Measurements from ENCODE around the gene DUSP22.

DUSP22 gene

GRCh38 chr6:391559-392440 is 99.5 kb downstream of the DUSP22 start, which contains the start of gene IRF4:
IRF4 (plus strand) TSS chr6:391752; CDS start chr6:393153, 1,401 bp downstream.
- Histone ChIP-seq H3K4me1 (ENCODE audit: control insufficient read depth in 5 of 5, insufficient read depth in 5 of 5, low read length in 5 of 5) (peaks cover 2 to 50% (median 49%) of the 10 kb centered on the region in 5 donors), H3K9ac (ENCODE audit: low read length in 5 of 5) (peak within 1 kb of the TSS in 4 of 5 donors; percentile 24 to 51 (median 37)), H3K27me3 (ENCODE audit: control insufficient read depth in 5 of 5, insufficient read depth in 4 of 5, low read length in 5 of 5) (peaks cover 11 to 51% (median 26%) of the 10 kb centered on the region in 5 donors), H3K9me3 (ENCODE audit: control insufficient read depth in 5 of 5, low read length in 5 of 5) (no peaks in the 10 kb centered on the region), H3K27ac (ENCODE audit: low read depth, low read length) (no peak within 1 kb of the TSS), H3K36me3 (ENCODE audit: control insufficient read depth in 5 of 5, insufficient read depth in 5 of 5, low read length in 5 of 5) (peaks cover 0 to 3% (median 0%) of the 10 kb centered on the region in 5 donors), H3K4me3 (ENCODE audit: low read depth in 1 of 5, low read length in 5 of 5) (peak within 1 kb of the TSS; percentile 61 to 76 (median 66))

GRCh38 chr6:392441-393390 is 100.4 kb downstream of the DUSP22 start:
- Histone ChIP-seq H3K27me3 (ENCODE audit: control insufficient read depth in 5 of 5, insufficient read depth in 4 of 5, low read length in 5 of 5) (peaks cover 11 to 51% (median 29%) of the 10 kb centered on the region in 5 donors), H3K27ac (ENCODE audit: low read depth, low read length) (no peak overlapping the region), H3K4me1 (ENCODE audit: control insufficient read depth in 5 of 5, insufficient read depth in 5 of 5, low read length in 5 of 5) (peaks cover 2 to 44% (median 40%) of the 10 kb centered on the region in 5 donors), H3K9ac (ENCODE audit: low read length in 5 of 5) (peak overlapping the region in 3 of 5 donors; percentile 24 to 51 (median 41)), H3K9me3 (ENCODE audit: control insufficient read depth in 5 of 5, low read length in 5 of 5) (no peaks in the 10 kb centered on the region), H3K36me3 (ENCODE audit: control insufficient read depth in 5 of 5, insufficient read depth in 5 of 5, low read length in 5 of 5) (peaks cover 0 to 6% (median 0%) of the 10 kb centered on the region in 5 donors), H3K4me3 (ENCODE audit: low read depth in 1 of 5, low read length in 5 of 5) (peak overlapping the region in 4 of 5 donors; percentile 61 to 76 (median 66))

GRCh38 chr6:393391-394221 is 101.3 kb downstream of the DUSP22 start:
- Histone ChIP-seq H3K9me3 (ENCODE audit: control insufficient read depth in 5 of 5, low read length in 5 of 5) (no peaks in the 10 kb centered on the region), H3K4me3 (ENCODE audit: low read depth in 1 of 5, low read length in 5 of 5) (peak overlapping the region; percentile 40 to 76 (median 61)), H3K27ac (ENCODE audit: low read depth, low read length) (no peak overlapping the region), H3K36me3 (ENCODE audit: control insufficient read depth in 5 of 5, insufficient read depth in 5 of 5, low read length in 5 of 5) (peaks cover 0 to 8% (median 3%) of the 10 kb centered on the region in 5 donors), H3K9ac (ENCODE audit: low read length in 5 of 5) (no peak overlapping the region), H3K4me1 (ENCODE audit: control insufficient read depth in 5 of 5, insufficient read depth in 5 of 5, low read length in 5 of 5) (peaks cover 2 to 35% (median 31%) of the 10 kb centered on the region in 5 donors), H3K27me3 (ENCODE audit: control insufficient read depth in 5 of 5, insufficient read depth in 4 of 5, low read length in 5 of 5) (peaks cover 16 to 47% (median 29%) of the 10 kb centered on the region in 5 donors)

- H3K27ac ChIP-seq (ENCODE audit: low read depth, low read length), result no peak overlapping the region
- H3K36me3 ChIP-seq (ENCODE audit: control insufficient read depth in 5 of 5, insufficient read depth in 5 of 5, low read length in 5 of 5), result peaks cover 0 to 8% (median 4%) of the 10 kb centered on the region in 5 donors
- no peaks in the 10 kb centered on the region for H3K9me3 ChIP-seq (ENCODE audit: control insufficient read depth in 5 of 5, low read length in 5 of 5)
- H3K4me1 ChIP-seq (ENCODE audit: control insufficient read depth in 5 of 5, insufficient read depth in 5 of 5, low read length in 5 of 5), result peaks cover 2 to 34% (median 30%) of the 10 kb centered on the region in 5 donors
- peaks cover 16 to 43% (median 29%) of the 10 kb centered on the region in 5 donors for H3K27me3 ChIP-seq (ENCODE audit: control insufficient read depth in 5 of 5, insufficient read depth in 4 of 5, low read length in 5 of 5)
- H3K9ac ChIP-seq (ENCODE audit: low read length in 5 of 5), result no peak overlapping the region
- H3K4me3 ChIP-seq (ENCODE audit: low read depth in 1 of 5, low read length in 5 of 5), result no peak overlapping the region
Observed at GRCh38 chr6:394641-395289, 102.5 kb downstream of the DUSP22 start.

GRCh38 chr6:395432-396125 is 103.3 kb downstream of the DUSP22 start:
- no peak overlapping the region for H3K27ac ChIP-seq (ENCODE audit: low read depth, low read length)
- H3K9ac ChIP-seq (ENCODE audit: low read length in 5 of 5), result no peak overlapping the region
- peaks cover 2 to 34% (median 30%) of the 10 kb centered on the region in 5 donors for H3K4me1 ChIP-seq (ENCODE audit: control insufficient read depth in 5 of 5, insufficient read depth in 5 of 5, low read length in 5 of 5)
- H3K9me3 ChIP-seq (ENCODE audit: control insufficient read depth in 5 of 5, low read length in 5 of 5), result no peaks in the 10 kb centered on the region
- H3K4me3 ChIP-seq (ENCODE audit: low read depth in 1 of 5, low read length in 5 of 5), result no peak overlapping the region
- peaks cover 0 to 8% (median 4%) of the 10 kb centered on the region in 5 donors for H3K36me3 ChIP-seq (ENCODE audit: control insufficient read depth in 5 of 5, insufficient read depth in 5 of 5, low read length in 5 of 5)
- H3K27me3 ChIP-seq (ENCODE audit: control insufficient read depth in 5 of 5, insufficient read depth in 4 of 5, low read length in 5 of 5), result peaks cover 16 to 36% (median 26%) of the 10 kb centered on the region in 5 donors

GRCh38 chr6:396126-396520 is 103.8 kb downstream of the DUSP22 start:
- peaks cover 0 to 10% (median 4%) of the 10 kb centered on the region in 5 donors for H3K36me3 ChIP-seq (ENCODE audit: control insufficient read depth in 5 of 5, insufficient read depth in 5 of 5, low read length in 5 of 5)
- no peak overlapping the region for H3K27ac ChIP-seq (ENCODE audit: low read depth, low read length)
- H3K4me3 ChIP-seq (ENCODE audit: low read depth in 1 of 5, low read length in 5 of 5), result no peak overlapping the region
- peaks cover under 1 to 29% (median 28%) of the 10 kb centered on the region in 5 donors for H3K4me1 ChIP-seq (ENCODE audit: control insufficient read depth in 5 of 5, insufficient read depth in 5 of 5, low read length in 5 of 5)
- H3K27me3 ChIP-seq (ENCODE audit: control insufficient read depth in 5 of 5, insufficient read depth in 4 of 5, low read length in 5 of 5), result peaks cover 16 to 32% (median 23%) of the 10 kb centered on the region in 5 donors
- no peak overlapping the region for H3K9ac ChIP-seq (ENCODE audit: low read length in 5 of 5)
- no peaks in the 10 kb centered on the region for H3K9me3 ChIP-seq (ENCODE audit: control insufficient read depth in 5 of 5, low read length in 5 of 5)

GRCh38 chr6:397056-397455 is 104.8 kb downstream of the DUSP22 start:
- Histone ChIP-seq H3K9me3 (ENCODE audit: control insufficient read depth in 5 of 5, low read length in 5 of 5) (no peaks in the 10 kb centered on the region), H3K9ac (ENCODE audit: low read length in 5 of 5) (no peak overlapping the region), H3K4me1 (ENCODE audit: control insufficient read depth in 5 of 5, insufficient read depth in 5 of 5, low read length in 5 of 5) (peaks cover 0 to 22% (median 20%) of the 10 kb centered on the region in 5 donors), H3K4me3 (ENCODE audit: low read depth in 1 of 5, low read length in 5 of 5) (no peak overlapping the region), H3K36me3 (ENCODE audit: control insufficient read depth in 5 of 5, insufficient read depth in 5 of 5, low read length in 5 of 5) (peaks cover 3 to 18% (median 6%) of the 10 kb centered on the region in 5 donors), H3K27ac (ENCODE audit: low read depth, low read length) (no peak overlapping the region), H3K27me3 (ENCODE audit: control insufficient read depth in 5 of 5, insufficient read depth in 4 of 5, low read length in 5 of 5) (peaks cover 15 to 28% (median 19%) of the 10 kb centered on the region in 5 donors)

- peaks cover 3 to 18% (median 6%) of the 10 kb centered on the region in 5 donors for H3K36me3 ChIP-seq (ENCODE audit: control insufficient read depth in 5 of 5, insufficient read depth in 5 of 5, low read length in 5 of 5)
Observed at GRCh38 chr6:397604-398003, 105.3 kb downstream of the DUSP22 start.

More at GRCh38 chr6:397604-398003, 105.3 kb downstream of the DUSP22 start:
- H3K27ac ChIP-seq (ENCODE audit: low read depth, low read length), result no peak overlapping the region
- H3K4me3 ChIP-seq (ENCODE audit: low read depth in 1 of 5, low read length in 5 of 5), result no peak overlapping the region
- H3K9ac ChIP-seq (ENCODE audit: low read length in 5 of 5), result no peak overlapping the region
- H3K9me3 ChIP-seq (ENCODE audit: control insufficient read depth in 5 of 5, low read length in 5 of 5), result no peaks in the 10 kb centered on the region
- peaks cover 12 to 23% (median 14%) of the 10 kb centered on the region in 5 donors for H3K27me3 ChIP-seq (ENCODE audit: control insufficient read depth in 5 of 5, insufficient read depth in 4 of 5, low read length in 5 of 5)
- H3K4me1 ChIP-seq (ENCODE audit: control insufficient read depth in 5 of 5, insufficient read depth in 5 of 5, low read length in 5 of 5), result peaks cover 0 to 16% (median 15%) of the 10 kb centered on the region in 5 donors

Data from subcutaneous abdominal adipose tissue (tissue), 5 donors.